GM19438 (cell line): ENCODE measurements around the gene MDFIC.

Source experiments
- ATAC-seq: cut with Tn5 transposase; IDR thresholded peaks from one replicate; pipeline ENCODE4 v1.9.1; 2021; ENCODE audit warnings: low read depth; ENCODE audit not compliant: unreplicated experiment

The MDFIC gene

DNA sequence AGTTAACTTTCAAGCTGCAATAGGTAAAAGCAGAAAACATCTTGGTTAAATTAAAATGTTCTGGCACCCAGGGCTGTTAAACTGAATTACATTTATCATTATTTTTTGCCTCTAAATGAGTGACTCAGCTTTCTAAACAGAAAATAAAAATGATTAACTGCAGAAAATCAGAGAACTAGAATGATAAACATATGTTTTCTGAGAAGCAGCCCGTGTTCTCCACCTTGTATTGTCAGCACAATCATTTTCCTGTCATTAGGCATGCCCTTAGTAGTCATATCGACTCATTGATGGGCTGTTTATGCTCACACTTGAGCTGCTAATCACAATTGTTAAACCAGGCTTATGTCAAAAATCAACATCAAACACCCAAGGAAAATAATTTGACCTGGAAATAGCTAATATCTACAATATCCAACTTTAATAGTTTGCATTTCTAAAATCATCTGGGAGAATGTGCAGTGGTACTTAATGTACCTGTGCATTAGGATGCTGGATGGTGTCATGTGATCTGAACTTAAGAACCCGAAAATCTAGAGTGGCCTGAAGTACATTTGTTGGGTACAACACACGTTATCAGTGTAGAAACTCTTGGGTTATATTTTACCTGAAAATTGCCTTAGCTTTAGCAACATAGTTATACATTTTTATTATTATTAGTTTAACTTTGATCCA, 2.3 kb downstream of the MDFIC start:
- no peak for ATAC-seq

DNA sequence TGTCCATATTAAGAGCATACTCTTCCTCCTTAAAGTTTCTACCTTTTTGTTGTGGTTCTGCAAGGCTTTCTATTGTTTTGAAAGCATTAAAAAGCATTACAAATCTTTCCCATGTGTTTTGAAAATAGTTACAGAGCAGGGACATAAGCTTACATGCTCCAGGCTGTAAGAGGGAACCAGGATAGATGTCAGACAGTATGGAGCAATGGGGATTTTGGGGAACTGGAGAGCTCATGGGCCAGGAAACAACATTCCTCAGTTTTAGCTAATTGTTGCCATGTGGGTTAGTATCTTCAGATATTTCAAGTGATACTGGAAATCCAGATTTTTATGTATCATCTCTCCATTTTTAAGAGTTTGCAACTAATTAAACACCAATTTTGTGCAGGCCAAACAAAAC, 3.5 kb downstream of the MDFIC start:
- ATAC-seq = no peak

DNA sequence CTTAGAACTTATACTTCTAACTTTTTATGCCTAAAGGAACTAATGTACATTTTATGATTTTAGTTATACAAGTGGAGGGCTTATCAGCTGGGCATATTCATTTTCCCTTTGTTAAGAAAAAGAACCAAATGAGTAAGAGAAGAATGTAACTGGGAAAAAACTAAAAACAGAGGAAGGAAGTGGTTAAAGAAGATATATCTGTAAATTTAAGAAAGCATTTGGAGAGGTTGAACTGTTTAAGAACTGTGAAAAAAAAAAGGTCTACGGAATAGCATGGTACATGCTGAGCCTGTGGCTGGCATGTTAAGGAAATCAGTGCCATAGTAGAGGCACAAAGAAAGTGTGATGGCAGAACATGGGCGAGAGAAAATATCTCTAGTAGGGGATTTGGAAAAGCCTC, 6.2 kb downstream of the MDFIC start:
- ATAC-seq = no peak

DNA sequence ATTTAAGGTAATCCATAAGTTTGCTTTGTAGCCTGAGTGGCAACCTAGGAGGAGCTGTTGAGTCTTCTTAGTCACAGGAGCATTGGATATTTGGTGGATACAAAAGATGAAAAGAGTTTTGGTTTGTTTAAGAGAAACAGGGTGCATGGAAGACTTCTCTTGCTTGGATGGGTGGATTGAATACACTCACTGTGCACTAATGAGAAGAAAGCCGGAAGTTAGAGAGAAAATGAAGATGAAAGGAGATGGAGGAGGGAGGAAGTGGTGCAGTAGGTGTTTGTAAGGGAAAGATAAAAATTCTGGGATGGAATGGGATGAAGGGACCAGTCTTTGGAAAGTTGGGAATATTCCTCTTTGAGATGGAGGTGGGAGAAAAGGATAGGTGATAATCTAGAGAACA, 7.7 kb downstream of the MDFIC start:
- no peak for ATAC-seq

DNA sequence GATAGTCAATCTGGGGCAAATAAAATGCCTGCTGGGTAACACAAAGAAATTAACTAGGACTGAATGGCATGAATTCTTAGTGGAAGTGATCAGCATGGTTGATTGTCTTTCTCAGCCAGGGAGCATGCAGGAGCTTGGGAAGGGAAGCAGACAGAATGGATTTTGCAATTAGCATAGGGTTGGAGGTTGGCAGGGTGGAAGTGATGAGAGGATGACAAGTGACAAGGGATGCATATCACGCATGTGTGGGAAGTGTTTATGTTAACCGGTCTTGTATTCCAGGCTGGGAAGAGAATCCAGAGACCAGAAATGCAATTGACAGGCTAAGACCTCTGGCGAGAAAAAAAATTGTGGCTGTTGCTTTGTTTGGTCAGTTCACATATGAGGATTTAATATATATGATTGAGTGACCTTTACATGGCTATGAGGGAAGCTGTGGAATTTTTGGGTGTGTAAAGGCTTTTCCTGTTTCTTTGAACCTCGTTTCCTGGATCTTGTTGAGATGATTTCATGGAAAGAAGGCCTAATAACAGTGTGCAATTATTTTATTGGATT, 8.3 kb downstream of the MDFIC start:
- no peak for ATAC-seq

DNA sequence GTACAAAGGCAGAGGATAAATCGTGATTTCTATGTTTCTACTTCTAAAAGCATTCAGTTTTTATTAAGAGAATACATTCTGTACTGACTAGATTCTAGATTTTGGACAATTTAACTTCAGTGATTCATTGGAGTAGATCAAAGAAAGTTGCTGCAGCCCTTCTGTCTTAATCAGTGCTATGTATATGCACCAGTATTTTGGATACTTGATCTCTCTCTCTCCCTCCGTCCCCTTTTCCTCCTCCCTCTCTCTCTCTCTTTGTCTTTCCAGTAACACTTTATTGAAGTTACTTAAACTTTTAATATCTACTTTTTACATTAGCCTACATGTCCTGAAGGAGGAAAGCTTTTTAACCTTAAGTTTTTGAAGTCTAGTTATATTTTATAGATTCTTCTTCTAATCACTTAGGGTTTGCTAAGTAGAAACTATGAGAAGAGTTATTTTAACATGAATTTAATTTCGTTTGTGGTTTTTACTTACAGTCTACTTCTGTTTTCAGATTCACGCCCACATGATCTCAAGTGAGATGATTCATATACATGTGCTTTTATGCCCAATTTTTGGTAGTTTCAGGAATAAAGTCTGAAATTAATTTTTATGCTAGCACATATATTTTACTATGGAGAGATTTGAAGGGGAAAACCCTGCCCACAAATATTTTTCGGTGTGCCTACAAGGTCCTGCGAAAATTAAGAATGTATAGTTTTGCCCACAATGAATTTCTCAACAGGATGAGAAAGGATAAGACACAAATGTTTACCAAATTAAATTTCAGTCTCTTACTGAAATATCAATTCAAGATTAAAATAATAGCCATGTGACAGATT, 9.1 kb downstream of the MDFIC start:
- ATAC-seq = peak; percentile 51

DNA sequence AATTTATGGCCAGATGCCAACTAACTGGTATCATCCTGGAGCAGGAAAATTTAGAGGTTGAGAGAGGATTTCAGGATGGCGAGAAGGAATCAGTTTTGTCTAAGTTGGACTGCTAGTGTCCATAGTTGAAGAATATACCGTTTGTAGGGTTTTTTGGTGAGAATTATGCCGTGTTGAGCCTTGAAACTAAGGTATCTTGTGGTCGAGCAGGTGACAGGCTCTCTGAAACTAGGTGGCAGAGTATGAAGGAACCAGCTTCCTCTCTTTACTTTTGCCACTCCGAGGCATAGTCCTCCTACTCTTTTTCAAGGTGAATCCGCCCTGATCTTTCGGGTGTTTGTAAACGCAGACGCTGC, 9.7 kb downstream of the MDFIC start:
- peak; percentile 65 for ATAC-seq

DNA sequence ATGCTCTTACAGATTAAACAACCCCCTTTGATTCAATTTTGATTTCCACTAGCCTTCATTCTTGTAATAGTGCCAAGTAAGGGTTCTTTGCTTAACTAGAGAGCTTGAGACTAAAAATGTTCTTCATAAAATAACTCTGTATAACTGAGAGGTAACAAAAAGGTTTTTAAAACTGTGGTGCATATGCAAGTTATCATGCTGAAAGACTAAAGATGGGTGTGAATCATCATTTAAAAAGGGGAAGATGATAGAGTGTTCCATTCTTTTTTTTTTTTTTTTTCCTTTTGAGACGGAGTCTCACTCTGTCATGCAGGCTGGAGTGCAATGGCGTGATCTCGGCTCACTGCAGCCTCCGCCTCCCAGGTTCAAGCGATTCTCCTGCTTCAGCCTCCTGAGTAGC, 11.1 kb downstream of the MDFIC start:
- no peak for ATAC-seq

DNA sequence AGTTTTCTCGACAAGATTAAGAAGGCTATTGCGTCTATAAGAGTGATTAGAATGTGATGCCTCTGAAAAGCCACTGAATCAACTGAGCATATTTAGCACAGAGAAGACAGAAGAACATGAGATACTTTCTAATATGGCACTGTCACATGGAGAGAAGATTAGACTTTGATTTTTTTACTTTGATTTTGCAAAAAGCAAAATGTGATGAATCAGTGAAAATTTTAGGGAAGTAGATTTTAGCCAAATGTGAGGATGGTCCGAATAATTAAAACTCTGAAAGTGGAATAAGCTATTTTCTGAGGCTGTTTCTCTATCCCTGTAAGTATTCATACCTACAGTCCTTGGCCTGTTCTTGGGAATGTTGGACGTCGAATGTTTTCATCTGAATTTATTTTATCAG, 11.8 kb downstream of the MDFIC start:
- no peak for ATAC-seq

DNA sequence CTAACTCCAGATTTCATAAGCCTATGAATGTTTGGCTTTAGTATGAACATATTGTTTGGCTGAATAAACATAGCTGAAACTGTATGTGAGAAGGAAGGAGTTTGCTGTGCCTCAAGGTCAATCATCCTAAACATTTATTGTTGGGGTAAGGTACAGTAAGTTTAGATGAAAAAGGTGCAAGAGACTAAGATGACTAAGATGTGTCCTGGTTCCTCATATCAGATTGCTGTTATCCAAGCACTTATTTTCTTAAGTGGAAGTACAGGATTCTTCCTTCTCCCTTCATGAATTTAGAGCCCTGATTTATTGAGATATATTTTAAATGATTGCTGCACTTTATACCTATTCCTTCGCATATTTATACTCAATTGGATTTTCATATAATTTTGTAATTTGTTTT, 12.2 kb downstream of the MDFIC start:
- no peak for ATAC-seq

DNA sequence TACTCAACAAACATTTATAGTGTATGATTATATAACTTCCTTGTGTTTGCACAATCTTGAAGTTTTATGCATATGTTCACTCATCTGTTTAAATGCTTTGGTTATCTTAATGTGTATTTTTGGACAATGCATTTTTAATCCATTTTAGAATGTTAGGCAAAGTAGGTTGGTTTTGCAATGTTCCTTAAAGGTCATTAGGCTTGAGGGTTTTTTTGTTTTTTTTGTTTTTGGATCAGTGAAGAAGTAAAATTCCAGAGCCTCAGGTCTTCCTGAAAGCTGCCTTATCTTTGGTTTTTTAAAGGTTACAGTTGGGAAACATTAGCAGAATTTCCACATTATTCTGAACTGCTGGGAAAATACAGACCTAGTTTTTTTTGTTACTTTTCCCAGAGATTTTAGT, 12.8 kb downstream of the MDFIC start:
- no peak for ATAC-seq

DNA sequence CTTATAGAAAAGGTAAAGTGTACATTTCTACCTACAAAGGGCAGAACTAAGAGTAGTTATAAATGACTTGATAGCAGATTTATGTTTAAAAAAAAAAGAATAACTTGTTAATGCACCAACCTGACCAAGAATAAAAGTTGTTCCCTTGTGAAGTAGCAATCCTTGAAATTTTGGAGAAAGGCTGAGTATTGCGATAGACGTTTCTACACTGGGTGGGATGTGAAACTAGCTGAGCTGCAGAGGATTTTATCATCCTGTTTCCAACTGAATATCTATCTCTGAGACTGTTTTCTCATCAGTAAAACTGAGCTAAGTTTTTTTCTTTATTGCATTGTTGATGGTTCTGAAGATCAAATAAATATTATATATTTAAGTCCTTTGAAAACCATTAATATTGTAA, 14.6 kb downstream of the MDFIC start:
- ATAC-seq = no peak

DNA sequence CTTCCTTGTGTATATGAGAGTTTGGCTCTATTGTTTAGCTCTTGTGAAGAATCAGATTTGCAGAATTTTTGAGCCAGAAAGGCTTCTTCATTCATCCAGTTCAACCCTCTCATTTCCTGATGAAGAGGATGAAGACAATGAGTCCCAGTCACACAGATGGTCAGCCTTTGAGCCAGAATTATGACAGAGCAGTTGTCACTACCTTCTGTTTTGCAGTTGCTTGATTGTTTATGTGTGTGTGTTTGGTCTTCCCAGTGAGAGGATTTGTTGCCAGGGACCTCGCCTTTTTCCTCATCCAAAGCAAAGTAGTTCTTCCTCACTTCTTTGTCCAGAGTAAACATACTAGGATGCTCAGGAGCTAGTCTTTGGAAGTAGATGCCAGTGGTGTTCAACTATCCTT, 15.6 kb downstream of the MDFIC start:
- no peak for ATAC-seq

DNA sequence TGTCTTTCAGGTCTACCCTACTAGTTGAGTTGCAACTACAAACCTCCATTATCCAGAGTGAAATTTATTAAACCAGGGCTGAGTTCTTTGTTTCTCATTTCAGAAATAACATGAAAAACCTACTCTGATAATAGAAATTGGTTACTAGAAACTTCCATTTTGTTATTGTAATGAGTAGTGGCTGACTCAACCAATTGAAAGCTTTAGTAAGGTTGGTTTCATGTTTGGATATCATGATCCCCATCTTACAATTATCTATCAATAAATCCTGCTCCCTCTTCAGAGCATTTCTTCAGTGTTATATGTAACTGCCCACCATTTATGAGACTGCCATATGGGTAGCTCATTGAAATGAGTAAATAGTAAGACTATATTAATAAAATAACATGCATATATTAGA, 16.9 kb downstream of the MDFIC start:
- no peak for ATAC-seq

DNA sequence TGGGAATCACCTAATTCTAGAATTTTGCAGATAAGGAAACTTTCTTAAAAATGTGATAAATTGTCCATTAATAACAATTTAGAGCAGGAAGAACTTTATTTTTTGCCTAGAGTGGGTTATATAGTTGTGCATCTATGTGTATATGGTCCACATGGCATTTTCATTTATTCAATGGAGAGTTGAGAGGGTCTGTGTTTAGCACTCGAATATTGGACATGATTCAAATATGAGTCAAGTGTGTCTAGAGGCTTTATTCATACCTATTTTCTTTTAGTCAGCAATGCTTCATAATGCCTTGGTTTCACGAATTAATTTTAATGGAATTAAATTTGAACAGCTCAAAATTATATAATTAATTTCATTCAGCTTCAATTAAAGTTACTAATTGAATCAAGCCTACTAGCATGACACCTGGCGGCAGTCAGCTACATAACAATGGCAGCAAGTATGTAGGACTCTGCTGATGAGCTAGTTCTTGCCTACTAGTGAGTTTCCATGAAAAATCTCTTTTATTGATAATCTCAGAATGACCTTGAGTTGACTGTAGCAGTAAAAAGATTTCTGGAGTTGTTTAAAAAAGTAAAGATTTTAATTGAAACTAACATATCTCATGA, 17.7 kb downstream of the MDFIC start:
- peak; percentile 39 for ATAC-seq

DNA sequence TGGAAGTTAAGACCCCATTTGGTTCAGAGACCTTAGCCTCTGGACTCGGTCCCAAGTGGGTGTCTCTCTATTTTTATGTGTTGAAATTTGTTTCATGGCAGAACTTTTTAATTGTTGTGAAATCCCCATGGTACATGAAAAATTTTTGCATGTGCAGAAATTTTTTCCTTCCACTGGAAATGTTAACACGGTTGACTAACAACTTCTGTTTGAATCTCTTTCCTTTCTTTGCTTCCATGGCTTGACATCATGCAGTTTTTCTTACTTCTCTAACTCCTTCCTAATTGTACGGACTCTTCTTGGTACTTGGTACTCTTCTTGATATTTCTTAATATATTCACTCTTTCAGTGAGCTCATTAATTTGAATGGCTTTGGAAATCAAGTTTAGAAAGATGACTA, 18.3 kb downstream of the MDFIC start:
- no peak for ATAC-seq

DNA sequence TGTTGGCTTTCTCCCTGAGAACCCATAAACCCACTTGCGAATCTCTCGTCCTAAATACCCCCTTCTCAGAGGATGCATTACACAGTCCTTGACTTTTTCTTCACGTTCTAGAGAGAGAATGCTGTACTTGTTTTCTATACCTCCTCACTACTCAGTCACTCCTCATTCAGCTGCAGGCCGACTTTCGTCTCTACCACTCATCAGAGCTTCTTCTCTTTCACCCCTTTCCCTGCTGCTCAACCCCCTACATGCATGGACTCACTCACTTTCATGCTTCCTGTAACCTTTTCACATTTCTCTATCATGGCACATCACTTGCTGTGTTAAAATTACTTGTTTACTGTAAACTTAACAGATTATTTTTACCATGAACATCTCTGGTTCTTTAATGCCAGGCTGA, 19.8 kb downstream of the MDFIC start:
- ATAC-seq = peak; percentile 47

DNA sequence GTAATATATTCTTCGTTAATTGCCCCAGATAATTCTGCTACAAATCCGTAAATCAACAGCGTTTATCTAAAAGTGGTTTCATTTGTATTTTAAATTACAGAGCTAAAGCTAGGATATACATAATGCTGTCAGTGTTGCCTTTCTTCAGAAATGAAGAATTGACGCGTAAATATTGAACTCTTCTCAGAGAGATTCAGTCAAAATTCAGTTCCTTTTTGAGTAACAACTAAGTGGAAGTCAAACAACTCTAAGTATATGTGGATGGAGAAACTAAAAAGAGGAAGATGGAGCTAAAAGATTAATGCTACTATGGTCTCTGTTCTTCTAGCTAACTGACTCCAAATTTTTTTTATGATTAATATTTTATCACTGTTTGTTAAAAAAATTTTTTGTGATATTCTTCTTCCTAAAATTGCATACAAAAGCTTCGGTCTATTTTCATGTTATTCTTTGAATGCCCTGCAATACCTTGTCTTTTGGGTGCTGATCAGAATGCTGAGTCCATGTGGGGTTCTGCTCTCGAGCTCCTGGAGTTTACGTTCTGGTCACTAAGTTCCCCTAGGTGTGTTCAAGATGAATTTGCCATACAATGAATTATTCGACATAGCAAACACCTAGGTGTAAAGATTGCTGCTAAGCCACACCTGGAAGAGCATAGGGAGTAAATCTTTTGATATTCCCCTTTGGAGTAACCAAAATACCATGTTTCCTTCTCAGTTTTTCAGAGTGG, 20.7 kb downstream of the MDFIC start:
- ATAC-seq = no peak

DNA sequence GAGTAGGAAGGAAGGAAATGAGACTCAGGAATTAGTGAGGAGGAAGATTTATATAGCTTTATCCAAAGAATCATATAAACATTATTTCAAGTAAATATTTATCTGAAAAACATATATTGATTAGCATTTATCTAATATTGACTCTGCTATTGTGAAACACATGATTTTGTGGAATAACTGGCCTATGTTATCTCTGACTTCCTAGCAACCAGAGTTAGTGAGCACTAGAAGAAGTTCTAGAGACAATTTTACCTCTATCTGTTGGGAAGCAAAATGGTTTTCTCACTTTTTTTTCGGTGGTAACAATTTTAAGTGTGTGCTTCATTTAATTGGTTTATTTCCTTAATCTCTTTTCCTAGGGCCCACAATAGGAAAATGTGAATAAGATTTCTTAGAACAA, 21.6 kb downstream of the MDFIC start:
- no peak for ATAC-seq

DNA sequence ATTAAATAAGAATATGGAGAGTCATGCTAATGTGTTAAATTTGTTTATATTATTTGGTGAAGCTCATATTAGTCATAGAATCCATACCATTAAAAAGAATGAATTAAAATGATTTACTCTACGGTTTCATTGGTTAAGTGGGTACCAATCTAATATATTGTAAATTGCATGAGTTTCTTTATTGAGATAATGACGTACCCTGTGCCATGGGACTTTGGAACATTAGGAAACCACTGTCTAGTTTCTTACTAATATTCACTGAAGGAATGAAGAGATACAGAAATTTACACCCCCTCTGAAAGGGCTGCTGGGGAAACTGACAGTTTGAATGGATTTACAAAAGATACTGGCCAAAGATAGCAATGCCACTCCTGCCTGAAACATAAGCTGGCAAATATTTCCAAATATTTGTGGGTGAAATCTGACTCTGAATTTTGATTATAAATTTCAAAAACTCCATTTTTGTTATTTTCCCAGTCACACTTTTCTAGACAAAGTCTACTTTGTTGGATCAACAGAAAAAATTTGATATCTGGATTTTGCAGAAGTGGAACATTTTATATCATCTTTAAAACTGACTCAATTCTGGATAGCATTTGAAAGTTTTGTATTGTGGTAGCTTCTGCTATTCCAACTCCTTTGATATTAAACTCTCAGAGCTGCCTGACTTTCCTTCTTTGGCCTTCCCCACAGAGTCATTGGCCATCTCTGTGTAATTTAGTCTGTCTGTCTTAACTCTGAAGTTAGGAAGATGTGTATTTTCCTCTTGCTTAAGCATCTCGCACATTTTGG, 22.3 kb downstream of the MDFIC start:
- ATAC-seq = no peak
